Endothelial cell of umbilical vein (primary cell): Measurements from ENCODE around the gene RTL10.

ENCODE experiments used
- EZH2 ChIP-seq: IDR thresholded peaks from 2 replicates; pipeline ENCODE4 v1.6.1; 2012; ENCODE audit warnings: borderline replicate concordance, low read depth, mild to moderate bottlenecking, moderate library complexity, low read length, inconsistent platforms; ENCODE audit not compliant: severe bottlenecking
- MAX ChIP-seq: IDR thresholded peaks from 2 replicates; pipeline ENCODE4 v1.6.1; 2011; ENCODE audit not compliant: insufficient read depth, insufficient read length
- POLR2A ChIP-seq: IDR thresholded peaks from 2 replicates; pipeline ENCODE4 v1.6.1; 2012; ENCODE audit warnings: low read depth, mild to moderate bottlenecking, control low read depth, low read length
- POLR2AphosphoS5 ChIP-seq: IDR thresholded peaks from 2 replicates; pipeline ENCODE4 v1.6.1; 2012; ENCODE audit warnings: low read depth, mild to moderate bottlenecking, control low read depth, low read length, moderate library complexity; ENCODE audit not compliant: insufficient read depth
- TF ChIP-seq, protein P1 (sequence below), 2 donors: IDR thresholded peaks; 1 replicate in 1 of 2; 2 replicates in 1 of 2; pipeline ENCODE4 v1.5.1; 2011; ENCODE audit warnings: low read length in 2 of 2, mild to moderate bottlenecking in 2 of 2, moderate library complexity in 2 of 2, control low read depth in 1 of 2, inconsistent platforms in 1 of 2, low read depth in 1 of 2; ENCODE audit not compliant: insufficient read depth in 1 of 2; ENCODE audit errors: extremely low read depth in 1 of 2

GRCh38 chr22:19842393-19843106 lies 12.1 kb downstream of the RTL10 start:
- TF ChIP-seq, protein P1, sequence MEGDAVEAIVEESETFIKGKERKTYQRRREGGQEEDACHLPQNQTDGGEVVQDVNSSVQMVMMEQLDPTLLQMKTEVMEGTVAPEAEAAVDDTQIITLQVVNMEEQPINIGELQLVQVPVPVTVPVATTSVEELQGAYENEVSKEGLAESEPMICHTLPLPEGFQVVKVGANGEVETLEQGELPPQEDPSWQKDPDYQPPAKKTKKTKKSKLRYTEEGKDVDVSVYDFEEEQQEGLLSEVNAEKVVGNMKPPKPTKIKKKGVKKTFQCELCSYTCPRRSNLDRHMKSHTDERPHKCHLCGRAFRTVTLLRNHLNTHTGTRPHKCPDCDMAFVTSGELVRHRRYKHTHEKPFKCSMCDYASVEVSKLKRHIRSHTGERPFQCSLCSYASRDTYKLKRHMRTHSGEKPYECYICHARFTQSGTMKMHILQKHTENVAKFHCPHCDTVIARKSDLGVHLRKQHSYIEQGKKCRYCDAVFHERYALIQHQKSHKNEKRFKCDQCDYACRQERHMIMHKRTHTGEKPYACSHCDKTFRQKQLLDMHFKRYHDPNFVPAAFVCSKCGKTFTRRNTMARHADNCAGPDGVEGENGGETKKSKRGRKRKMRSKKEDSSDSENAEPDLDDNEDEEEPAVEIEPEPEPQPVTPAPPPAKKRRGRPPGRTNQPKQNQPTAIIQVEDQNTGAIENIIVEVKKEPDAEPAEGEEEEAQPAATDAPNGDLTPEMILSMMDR (IDR thresholded peaks at IDR 0.05; ENCODE audit: extremely low read depth in 1 of 2, insufficient read depth in 1 of 2, low read depth in 1 of 2, low read length in 2 of 2), result no peak
- no peak for TF ChIP-seq POLR2A
- no peak for TF ChIP-seq POLR2AphosphoS5
- TF ChIP-seq EZH2, result no peak
- no peak for TF ChIP-seq MAX
